IPS-NIHi7 (cell line): ENCODE measurements around the gene COP1.
"Not testable (repeated sequence)": the region's sequence is repeated elsewhere in the genome, so short reads cannot be mapped to it uniquely, and the experiment has no call there.

Experiments used
- DNase-seq: peaks from one replicate; pipeline ENCODE4 v3.0.0; 2012; ENCODE audit warnings: mixed read lengths; ENCODE audit errors: extremely low spot score

Gene COP1

GRCh38 chr1:176206961-176207902 lies at the start of gene COP1:
Gene COP1, minus strand, starts transcription at chr1:176207286. Its CDS starts 308 bp downstream, at chr1:176206978.
- DNase-seq = peak; percentile 97

GRCh38 chr1:176252191-176252590 lies 45.1 kb upstream of the COP1 start:
- DNase-seq = no peak

- no peak for DNase-seq
Observed at GRCh38 chr1:176244851-176245250, 37.8 kb upstream of the COP1 start.

- DNase-seq = no peak
Observed at GRCh38 chr1:176243746-176244145, 36.7 kb upstream of the COP1 start.

- DNase-seq = no peak
Observed at GRCh38 chr1:176241385-176242015, 34.4 kb upstream of the COP1 start.

- DNase-seq = not testable (repeated sequence)
Observed at GRCh38 chr1:176233657-176234056, 26.6 kb upstream of the COP1 start.

- no peak for DNase-seq
Observed at GRCh38 chr1:176227579-176227978, 20.5 kb upstream of the COP1 start.

GRCh38 chr1:176225911-176226310 lies 18.8 kb upstream of the COP1 start:
- DNase-seq = no peak

GRCh38 chr1:176225479-176225875 lies 18.4 kb upstream of the COP1 start:
- no peak for DNase-seq

GRCh38 chr1:176222196-176222595 lies 15.1 kb upstream of the COP1 start:
- no peak for DNase-seq

GRCh38 chr1:176220100-176220689 lies 13.1 kb upstream of the COP1 start:
- DNase-seq = no peak

GRCh38 chr1:176217461-176218099 lies 10.5 kb upstream of the COP1 start:
- DNase-seq = no peak

- no peak for DNase-seq
Observed at GRCh38 chr1:176216031-176216430, 8.9 kb upstream of the COP1 start.

- DNase-seq = no peak
Observed at GRCh38 chr1:176211396-176212165, 4.5 kb upstream of the COP1 start.

- DNase-seq = no peak
Observed at GRCh38 chr1:176208034-176208433, 948 bp upstream of the COP1 start.

- DNase-seq = peak; percentile 57
Observed at GRCh38 chr1:176206006-176206960, 803 bp downstream of the COP1 start.

GRCh38 chr1:176205332-176205914 lies 1.7 kb downstream of the COP1 start:
- DNase-seq = no peak

GRCh38 chr1:176204655-176205054 lies 2.4 kb downstream of the COP1 start:
- DNase-seq = not testable (repeated sequence)

- DNase-seq = no peak
Observed at GRCh38 chr1:176203735-176204134, 3.4 kb downstream of the COP1 start.

- no peak for DNase-seq
Observed at GRCh38 chr1:176201568-176201967, 5.5 kb downstream of the COP1 start.
